ENCODE results near the gene PRKG1.

DNA sequence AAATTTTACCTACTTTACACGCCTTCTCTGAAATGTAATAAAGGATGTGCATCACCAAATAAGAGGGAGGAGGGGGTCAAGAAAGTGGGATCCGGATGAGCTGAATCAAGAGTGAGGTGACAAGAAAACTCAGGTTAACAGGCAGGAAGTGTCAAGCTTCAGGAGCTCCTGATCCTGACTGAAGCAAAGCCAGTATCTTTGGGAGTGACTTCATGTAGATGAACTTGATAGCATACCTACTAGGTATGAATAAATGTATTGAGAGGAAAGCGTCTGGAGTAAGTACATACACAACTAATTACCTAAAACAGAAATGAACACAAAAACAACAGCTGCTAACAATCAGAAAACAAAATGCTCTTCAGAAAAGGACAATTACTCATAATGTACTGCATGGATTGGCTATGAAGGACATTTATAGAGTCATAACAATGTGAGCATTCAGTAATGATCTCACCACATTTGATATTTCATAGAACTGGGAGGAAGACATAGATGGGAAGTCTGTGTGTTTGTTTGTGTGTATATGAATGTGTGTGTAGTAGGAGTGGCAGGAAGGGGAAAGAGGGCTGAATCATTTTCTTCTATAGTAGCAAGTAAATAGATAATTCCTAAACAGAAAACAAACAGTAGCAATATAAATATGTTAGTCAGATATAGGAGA is 29.4 kb downstream of the PRKG1 start:
- TF ChIP-seq CTCF (IDR thresholded peaks at IDR 0.05) (no peak), POLR2A (IDR thresholded peaks at IDR 0.05) (no peak), POLR2AphosphoS5 (IDR thresholded peaks at IDR 0.05; ENCODE audit: insufficient read depth in 1 of 2, low read depth in 1 of 2) (no peak)
